Astrocyte (in vitro differentiated cells and primary cell): ENCODE data around the gene B3GNT9. TPM values are rescaled to one million over a fixed set of nuclear protein-coding genes. Genes with fewer than 3 reads are reported as not detected.

Experiments used
- DNase-seq: peaks from one replicate; pipeline ENCODE4 v3.0.0-alpha.2; 2010; ENCODE audit warnings: low read depth
- FAIRE-seq: peaks from 2 replicates; lab custom pipeline; 2011; peaks lifted over from hg19 to GRCh38; lab: Jason Lieb, UNC
- H2AFZ ChIP-seq: 2 replicates; pipeline ENCODE4 v1.6.0; 2012; ENCODE audit warnings: low read depth, low read length, inconsistent platforms
- H3K27ac ChIP-seq: 2 replicates; pipeline ENCODE4 v1.5.1; 2011; ENCODE audit warnings: low read depth, low read length, inconsistent platforms
- H3K27me3 ChIP-seq: 2 replicates; pipeline ENCODE4 v1.6.0; 2011; ENCODE audit warnings: low read length, inconsistent platforms; ENCODE audit not compliant: insufficient read depth
- H3K36me3 ChIP-seq: 2 replicates; pipeline ENCODE4 v1.5.1; 2011; ENCODE audit warnings: low read length, inconsistent platforms; ENCODE audit not compliant: insufficient read depth
- H3K4me1 ChIP-seq: 2 replicates; pipeline ENCODE4 v1.5.1; 2011; ENCODE audit warnings: low read length, inconsistent platforms; ENCODE audit not compliant: insufficient read depth
- H3K4me2 ChIP-seq: 2 replicates; pipeline ENCODE4 v1.6.0; 2012; ENCODE audit warnings: low read length, inconsistent platforms
- H3K4me3 ChIP-seq: 2 replicates; pipeline ENCODE4 v1.5.1; 2011; ENCODE audit warnings: low read depth, mild to moderate bottlenecking, low read length, inconsistent platforms; ENCODE audit not compliant: insufficient read depth
- H3K79me2 ChIP-seq: 2 replicates; pipeline ENCODE4 v1.6.0; 2012; ENCODE audit warnings: mild to moderate bottlenecking, low read length, inconsistent platforms; ENCODE audit not compliant: insufficient read depth
- H3K9ac ChIP-seq: 2 replicates; pipeline ENCODE4 v1.6.0; 2012; ENCODE audit warnings: mild to moderate bottlenecking, low read length, inconsistent platforms
- H3K9me3 ChIP-seq: 2 replicates; pipeline ENCODE4 v1.5.1; 2012; ENCODE audit warnings: low read depth, mild to moderate bottlenecking, low read length, inconsistent platforms; ENCODE audit not compliant: insufficient read depth
- H4K20me1 ChIP-seq: 2 replicates; pipeline ENCODE4 v1.6.0; 2012; ENCODE audit warnings: low read length, inconsistent platforms; ENCODE audit not compliant: insufficient read depth
- H3K27ac Mint-ChIP-seq: one replicate; pipeline ENCODE4 v1.8.0; 2021; ENCODE audit warnings: mild to moderate bottlenecking, mixed read lengths; ENCODE audit not compliant: unreplicated experiment
- H3K27me3 Mint-ChIP-seq: one replicate; pipeline ENCODE4 v1.8.0; 2021; ENCODE audit warnings: low read depth, mixed read lengths; ENCODE audit not compliant: unreplicated experiment
- H3K36me3 Mint-ChIP-seq: one replicate; pipeline ENCODE4 v1.8.0; 2021; ENCODE audit warnings: low read depth, mixed read lengths; ENCODE audit not compliant: unreplicated experiment
- H3K4me1 Mint-ChIP-seq: one replicate; pipeline ENCODE4 v1.8.0; 2021; ENCODE audit warnings: low read depth, mixed read lengths; ENCODE audit not compliant: unreplicated experiment
- H3K4me3 Mint-ChIP-seq: one replicate; pipeline ENCODE4 v1.8.0; 2021; ENCODE audit warnings: mild to moderate bottlenecking, moderate library complexity, mixed read lengths; ENCODE audit not compliant: unreplicated experiment
- H3K9me3 Mint-ChIP-seq: one replicate; pipeline ENCODE4 v1.8.0; 2021; ENCODE audit warnings: mild to moderate bottlenecking, mixed read lengths; ENCODE audit not compliant: unreplicated experiment
- EZH2 ChIP-seq: IDR thresholded peaks from 2 replicates; pipeline ENCODE4 v1.6.1; 2012; ENCODE audit warnings: mild to moderate bottlenecking, low read length, inconsistent platforms; ENCODE audit not compliant: insufficient read depth
- total RNA-seq: library from RNA; stranded (reverse); gene quantifications from 2 replicates; pipeline ENCODE4 v1.2.1, GENCODE V29; 2021
- TF ChIP-seq, protein P1 (sequence below): IDR thresholded peaks from 2 replicates; pipeline ENCODE4 v1.5.1; 2011; ENCODE audit warnings: low read depth, mild to moderate bottlenecking, inconsistent platforms, low read length, moderate library complexity; ENCODE audit not compliant: insufficient read depth

Gene B3GNT9
- total RNA-seq, 1 donor from 2014 or later: 7.6 TPM

- H3K4me3 ChIP-seq: no peak overlapping the region
- DNase-seq (peak; percentile 72), FAIRE-seq (no peak)
- H3K4me2 ChIP-seq: peak overlapping the region; percentile 91
- H3K79me2 ChIP-seq: peaks cover 21% of the 10 kb centered on the region
- H3K36me3 ChIP-seq: no peaks in the 10 kb centered on the region
- Mint-ChIP-seq H3K4me3 (peak overlapping the region; percentile 79), H3K36me3 (peaks cover 1% of the 10 kb centered on the region), H3K27me3 (no peaks in the 10 kb centered on the region), H3K4me1 (peaks cover 15% of the 10 kb centered on the region), H3K9me3 (no peaks in the 10 kb centered on the region), H3K27ac (no peak overlapping the region)
- H3K27ac ChIP-seq: no peak overlapping the region
- H2AFZ ChIP-seq: no peak overlapping the region
- H3K27me3 ChIP-seq: no peaks in the 10 kb centered on the region
- peaks cover 33% of the 10 kb centered on the region for H3K4me1 ChIP-seq
- no peaks in the 10 kb centered on the region for H3K9me3 ChIP-seq
- TF ChIP-seq, protein P1, sequence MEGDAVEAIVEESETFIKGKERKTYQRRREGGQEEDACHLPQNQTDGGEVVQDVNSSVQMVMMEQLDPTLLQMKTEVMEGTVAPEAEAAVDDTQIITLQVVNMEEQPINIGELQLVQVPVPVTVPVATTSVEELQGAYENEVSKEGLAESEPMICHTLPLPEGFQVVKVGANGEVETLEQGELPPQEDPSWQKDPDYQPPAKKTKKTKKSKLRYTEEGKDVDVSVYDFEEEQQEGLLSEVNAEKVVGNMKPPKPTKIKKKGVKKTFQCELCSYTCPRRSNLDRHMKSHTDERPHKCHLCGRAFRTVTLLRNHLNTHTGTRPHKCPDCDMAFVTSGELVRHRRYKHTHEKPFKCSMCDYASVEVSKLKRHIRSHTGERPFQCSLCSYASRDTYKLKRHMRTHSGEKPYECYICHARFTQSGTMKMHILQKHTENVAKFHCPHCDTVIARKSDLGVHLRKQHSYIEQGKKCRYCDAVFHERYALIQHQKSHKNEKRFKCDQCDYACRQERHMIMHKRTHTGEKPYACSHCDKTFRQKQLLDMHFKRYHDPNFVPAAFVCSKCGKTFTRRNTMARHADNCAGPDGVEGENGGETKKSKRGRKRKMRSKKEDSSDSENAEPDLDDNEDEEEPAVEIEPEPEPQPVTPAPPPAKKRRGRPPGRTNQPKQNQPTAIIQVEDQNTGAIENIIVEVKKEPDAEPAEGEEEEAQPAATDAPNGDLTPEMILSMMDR: peak; percentile 77
- TF ChIP-seq EZH2: peak; percentile 42
- H3K9ac ChIP-seq: no peak overlapping the region
- H4K20me1 ChIP-seq: peaks cover 41% of the 10 kb centered on the region
Observed at GRCh38 chr16:67184995-67185650, 34.3 kb upstream of the B3GNT9 start.

GRCh38 chr16:67184453-67184994 lies 33.7 kb upstream of the B3GNT9 start:
- DNase-seq: no peak
- Histone ChIP-seq H3K36me3 (no peaks in the 10 kb centered on the region), H3K9ac (peak overlapping the region; percentile 90), H3K9me3 (no peaks in the 10 kb centered on the region), H2AFZ (peak overlapping the region; percentile 94), H3K4me3 (peak overlapping the region; percentile 70), H3K4me2 (peak overlapping the region; percentile 91), H3K27ac (no peak overlapping the region), H3K4me1 (peaks cover 33% of the 10 kb centered on the region), H3K27me3 (no peaks in the 10 kb centered on the region), H4K20me1 (peaks cover 46% of the 10 kb centered on the region), H3K79me2 (peaks cover 23% of the 10 kb centered on the region)
- H3K9me3 Mint-ChIP-seq: no peaks in the 10 kb centered on the region
- peaks cover 15% of the 10 kb centered on the region for H3K4me1 Mint-ChIP-seq
- no peak for FAIRE-seq
- H3K4me3 Mint-ChIP-seq: peak overlapping the region; percentile 79
- H3K27me3 Mint-ChIP-seq: no peaks in the 10 kb centered on the region
- peak; percentile 49 for TF ChIP-seq EZH2
- TF ChIP-seq, protein P1: no peak
- H3K36me3 Mint-ChIP-seq: peaks cover 1% of the 10 kb centered on the region
- no peak overlapping the region for H3K27ac Mint-ChIP-seq
